ENCODE results near the gene HBA2. TPM values are rescaled to one million over a fixed set of nuclear protein-coding genes. Genes with fewer than 3 reads are reported as not detected.
"Not testable (repeated sequence)": the region's sequence is repeated elsewhere in the genome, so short reads cannot be mapped to it uniquely, and the experiment has no call there.

The HBA2 gene
- total RNA-seq, 1 experiment from 2014 or later: not detected

DNA sequence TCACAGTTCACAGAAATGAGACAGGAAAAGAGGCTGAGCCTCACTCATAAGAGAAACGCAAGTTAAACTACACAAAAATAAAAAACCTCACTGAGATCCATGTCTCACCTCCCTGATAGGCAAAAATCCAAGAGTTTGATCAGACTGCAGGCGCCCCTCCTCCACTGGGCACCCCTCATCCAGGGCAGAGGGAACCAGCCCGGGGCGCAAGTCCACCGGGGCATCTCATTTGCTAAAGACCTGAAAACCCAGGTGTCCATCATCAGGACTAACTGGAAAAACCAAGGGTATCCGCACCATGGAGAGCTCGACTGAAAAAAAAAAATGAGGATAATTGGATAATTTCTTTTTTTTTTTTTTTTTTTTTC is 17.7 kb upstream of the HBA2 start:
- no peak for DNase-seq (ENCODE audit: low spot score)

DNA sequence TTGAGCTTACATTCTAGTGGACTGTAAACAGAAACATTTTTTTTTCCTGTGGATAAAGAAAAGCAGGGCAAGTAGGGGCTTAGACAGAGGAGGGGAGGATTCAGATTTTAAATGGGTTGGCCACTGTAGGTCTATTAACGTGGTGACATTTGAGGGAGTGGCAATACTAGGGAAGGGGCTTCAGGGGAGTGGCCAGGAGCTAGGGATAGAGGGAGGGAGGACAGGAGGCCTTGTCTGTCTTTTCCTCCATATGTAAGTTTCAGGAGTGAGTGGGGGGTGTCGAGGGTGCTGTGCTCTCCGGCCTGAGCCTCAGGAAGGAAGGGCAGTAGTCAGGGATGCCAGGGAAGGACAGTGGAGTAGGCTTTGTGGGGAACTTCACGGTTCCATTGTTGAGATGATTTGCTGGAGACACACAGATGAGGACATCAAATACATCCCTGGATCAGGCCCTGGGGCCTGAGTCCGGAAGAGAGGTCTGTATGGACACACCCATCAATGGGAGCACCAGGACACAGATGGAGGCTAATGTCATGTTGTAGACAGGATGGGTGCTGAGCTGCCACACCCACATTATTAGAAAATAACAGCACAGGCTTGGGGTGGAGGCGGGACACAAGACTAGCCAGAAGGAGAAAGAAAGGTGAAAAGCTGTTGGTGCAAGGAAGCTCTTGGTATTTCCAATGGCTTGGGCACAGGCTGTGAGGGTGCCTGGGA is 13.4 kb upstream of the HBA2 start:
- DNase-seq (ENCODE audit: low spot score): no peak

DNA sequence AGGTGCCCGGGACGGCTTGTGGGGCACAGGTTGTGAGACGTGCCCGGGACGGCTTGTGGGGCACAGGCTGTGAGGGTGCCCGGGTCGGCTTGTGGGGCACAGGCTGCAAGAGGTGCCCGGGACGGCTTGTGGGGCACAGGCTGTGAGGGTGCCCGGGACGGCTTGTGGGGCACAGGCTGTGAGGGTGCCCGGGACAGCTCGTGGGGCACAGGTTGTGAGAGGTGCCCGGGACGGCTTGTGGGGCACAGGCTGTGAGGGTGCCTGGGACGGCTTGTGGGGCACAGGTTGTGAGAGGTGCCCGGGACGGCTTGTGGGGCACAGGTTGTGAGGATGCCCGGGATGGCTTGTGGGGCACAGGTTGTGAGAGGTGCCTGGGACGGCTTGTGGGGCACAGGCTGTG is 12.4 kb upstream of the HBA2 start:
- DNase-seq (ENCODE audit: low spot score): not testable (repeated sequence)

DNA sequence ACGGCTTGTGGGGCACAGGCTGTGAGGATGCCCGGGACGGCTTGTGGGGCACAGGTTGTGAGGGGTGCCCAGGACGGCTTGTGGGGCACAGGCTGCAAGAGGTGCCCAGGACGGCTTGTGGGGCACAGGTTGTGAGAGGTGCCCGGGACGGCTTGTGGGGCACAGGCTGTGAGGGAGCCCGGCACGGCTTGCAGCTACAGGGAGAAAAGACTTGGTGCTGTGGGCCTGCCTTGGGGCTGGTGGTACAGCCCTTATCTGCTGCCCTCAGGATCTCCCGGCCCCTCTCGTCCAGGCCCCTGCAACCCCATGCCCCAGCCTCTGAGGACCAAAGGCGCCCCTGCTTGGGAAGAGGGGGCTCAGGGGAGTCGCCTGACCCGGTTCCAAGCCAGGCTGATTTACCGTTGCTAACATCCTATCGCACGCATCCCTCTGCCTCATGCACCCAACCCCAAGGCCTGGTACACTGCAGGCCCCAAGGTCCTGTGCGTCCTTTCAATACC is 11.9 kb upstream of the HBA2 start:
- DNase-seq (ENCODE audit: low spot score): no peak

DNA sequence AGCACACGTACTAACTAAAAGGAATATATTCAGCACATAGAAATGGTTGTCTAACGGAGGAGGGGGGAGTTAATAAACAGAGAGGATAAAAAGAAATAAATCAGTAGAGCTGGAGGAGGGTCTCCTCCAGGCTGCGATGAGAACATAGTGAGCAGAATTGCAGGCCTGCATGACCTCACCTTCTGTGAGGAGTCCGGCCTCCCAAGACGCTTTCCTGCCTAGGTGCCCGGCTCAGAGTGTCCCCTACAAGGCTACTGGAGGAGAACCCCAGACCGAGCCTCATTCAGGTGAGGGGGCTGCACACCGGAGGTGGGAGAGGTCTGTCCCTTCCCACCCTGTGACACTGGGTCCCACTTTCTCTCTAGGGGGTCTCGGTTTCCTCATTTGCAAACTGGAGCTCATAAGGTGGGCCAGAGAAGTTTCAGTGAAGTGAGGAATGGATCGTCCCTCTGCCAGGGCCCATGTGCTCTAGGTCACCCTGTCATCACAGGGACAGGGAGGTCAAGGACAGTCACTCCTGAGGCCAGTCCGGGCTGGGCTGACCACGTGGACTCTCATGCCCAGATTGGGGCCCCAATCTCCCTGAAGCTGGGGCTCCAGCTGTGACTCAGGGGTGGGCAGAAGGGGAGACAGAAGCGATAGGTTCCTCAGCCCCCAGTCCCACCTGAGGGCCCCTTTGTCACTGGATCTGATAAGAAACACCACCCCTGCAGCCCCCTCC is 10.2 kb upstream of the HBA2 start:
- no peak for DNase-seq (ENCODE audit: low spot score)

DNA sequence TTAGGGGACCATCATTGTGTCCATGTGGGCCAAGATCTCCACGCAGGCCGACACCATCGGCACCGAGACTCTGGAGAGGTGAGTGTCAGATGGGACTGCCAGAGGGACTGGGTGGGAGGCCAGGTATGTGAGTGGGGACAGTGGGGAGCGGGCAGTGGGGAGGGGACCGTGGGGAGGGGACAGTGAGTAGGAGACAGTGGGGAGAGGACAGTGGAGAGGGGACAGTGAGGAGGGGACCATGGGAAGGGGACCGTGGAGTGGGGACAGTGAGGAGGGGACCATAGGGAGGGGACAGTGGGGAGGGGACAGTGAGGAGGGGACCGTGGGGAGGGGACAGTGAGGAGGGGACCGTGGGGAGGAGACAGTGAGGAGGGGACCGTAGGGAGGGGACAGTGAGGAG is 9.5 kb upstream of the HBA2 start:
- not testable (repeated sequence) for DNase-seq (ENCODE audit: low spot score)

DNA sequence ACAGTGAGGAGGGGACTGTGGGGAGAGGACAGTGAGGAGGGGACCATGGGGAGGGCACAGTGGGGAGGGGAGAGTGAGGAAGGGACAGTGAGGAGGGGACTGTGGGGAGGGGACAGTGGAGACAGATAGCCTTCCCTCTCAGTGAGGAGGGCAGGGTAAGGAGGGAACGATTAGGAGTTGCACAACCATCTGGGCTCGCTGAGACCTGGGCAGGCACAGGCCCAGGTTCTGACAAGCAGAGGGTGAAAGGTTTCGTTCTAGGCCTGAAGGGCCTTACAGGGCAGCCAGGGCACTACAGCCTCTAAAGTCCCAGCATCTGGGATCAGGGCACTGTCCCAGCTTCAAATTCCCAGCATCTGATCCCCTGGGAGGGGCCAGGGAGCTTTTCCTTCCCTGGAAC is 9.0 kb upstream of the HBA2 start:
- DNase-seq (ENCODE audit: low spot score): not testable (repeated sequence)

DNA sequence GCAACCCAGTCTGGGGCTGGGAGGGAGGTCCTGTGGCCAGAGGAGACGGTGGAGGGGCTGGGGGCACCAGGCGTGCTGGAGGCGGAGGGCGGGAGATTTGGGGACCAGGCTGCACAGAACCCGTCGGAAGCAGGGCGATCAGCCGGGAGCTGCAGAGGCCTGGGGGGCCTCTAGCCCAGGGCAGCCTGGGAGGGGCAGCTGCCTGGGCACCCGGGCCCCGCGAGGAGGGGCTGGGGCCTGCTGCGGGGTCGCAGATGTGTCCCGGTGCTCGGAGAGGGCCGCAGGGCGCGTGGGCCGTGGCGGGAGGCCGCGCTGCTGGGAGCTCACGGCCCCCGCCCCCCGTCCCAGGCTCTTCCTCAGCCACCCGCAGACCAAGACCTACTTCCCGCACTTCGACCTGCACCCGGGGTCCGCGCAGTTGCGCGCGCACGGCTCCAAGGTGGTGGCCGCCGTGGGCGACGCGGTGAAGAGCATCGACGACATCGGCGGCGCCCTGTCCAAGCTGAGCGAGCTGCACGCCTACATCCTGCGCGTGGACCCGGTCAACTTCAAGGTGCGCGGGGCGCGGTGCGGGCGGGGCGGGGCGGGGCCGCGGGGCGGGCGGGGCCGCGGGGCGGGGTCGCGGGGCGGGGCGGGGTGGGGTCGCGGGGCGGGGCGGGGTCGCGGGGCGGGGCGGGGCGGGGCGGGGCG is 8.4 kb upstream of the HBA2 start:
- not testable (repeated sequence) for DNase-seq (ENCODE audit: low spot score)

DNA sequence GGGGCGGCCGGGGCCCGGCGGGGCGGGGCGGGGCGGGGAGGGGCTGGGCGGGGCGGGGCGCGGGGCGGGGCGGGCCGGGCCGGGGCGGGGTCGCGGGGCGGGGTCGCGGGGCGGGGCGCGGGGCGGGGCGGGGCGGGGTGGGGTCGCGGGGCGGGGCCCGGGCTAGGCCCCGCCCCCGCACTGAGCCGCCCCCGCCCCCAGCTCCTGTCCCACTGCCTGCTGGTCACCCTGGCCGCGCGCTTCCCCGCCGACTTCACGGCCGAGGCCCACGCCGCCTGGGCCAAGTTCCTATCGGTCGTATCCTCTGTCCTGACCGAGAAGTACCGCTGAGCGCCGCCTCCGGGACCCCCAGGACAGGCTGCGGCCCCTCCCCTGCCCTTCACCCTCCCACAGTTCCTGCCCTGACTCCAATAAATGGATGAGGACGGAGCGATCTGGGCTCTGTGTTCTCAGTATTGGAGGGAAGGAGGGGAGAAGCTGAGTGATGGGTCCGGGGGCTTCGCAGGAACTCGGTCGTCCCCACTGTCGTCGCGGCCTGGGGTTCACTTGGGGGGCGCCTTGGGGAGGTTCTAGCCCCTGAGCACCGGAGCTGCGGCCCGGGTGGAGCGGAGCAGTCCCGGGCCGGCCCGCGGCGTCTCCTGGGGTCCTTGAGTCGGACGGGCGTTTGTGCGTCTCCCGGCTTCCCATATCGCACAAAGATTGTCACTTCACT is 7.7 kb upstream of the HBA2 start:
- no peak for DNase-seq (ENCODE audit: low spot score)

DNA sequence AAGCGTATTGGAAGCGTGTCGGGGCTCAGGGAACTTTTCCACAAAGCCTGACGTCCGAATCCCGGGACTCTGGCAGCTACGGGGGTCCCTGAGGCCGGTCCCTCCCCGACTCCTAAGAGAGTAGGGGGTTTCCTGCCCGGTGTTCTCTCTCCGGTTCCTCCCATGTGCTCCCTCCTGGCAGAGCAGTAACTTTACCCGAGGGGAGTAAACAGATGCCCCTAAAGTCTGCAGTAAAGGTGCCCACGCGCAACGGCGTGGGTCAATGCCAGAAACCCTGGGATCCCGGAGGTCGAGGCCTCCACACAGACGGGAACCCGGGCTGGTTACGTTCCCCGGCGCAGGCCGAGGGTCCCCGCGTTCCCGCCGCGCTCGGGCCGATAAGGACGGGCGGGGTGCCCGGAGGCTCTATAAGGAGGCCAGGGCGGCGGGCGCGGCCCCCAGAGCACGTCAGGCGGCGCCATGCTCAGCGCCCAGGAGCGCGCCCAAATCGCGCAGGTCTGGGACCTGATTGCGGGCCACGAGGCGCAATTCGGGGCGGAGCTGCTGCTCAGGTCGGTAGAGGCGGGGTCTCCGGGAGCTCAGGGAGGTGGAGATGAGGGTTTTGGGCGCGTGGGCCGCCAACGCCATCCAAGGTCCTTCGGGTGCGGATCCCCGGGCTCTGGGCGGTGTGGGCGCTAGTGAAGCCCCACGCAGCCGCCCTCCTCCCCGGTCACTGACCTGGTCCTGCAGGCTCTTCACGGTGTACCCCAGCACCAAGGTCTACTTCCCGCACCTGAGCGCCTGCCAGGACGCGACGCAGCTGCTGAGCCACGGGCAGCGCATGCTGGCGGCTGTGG is 6.9 kb upstream of the HBA2 start, which contains the start of gene HBM:
TSS of gene HBM (plus strand) at position 440 of the 836 bp plus-strand sequence. CDS start at position 460, 20 bp downstream.
- no peak for DNase-seq (ENCODE audit: low spot score)

DNA sequence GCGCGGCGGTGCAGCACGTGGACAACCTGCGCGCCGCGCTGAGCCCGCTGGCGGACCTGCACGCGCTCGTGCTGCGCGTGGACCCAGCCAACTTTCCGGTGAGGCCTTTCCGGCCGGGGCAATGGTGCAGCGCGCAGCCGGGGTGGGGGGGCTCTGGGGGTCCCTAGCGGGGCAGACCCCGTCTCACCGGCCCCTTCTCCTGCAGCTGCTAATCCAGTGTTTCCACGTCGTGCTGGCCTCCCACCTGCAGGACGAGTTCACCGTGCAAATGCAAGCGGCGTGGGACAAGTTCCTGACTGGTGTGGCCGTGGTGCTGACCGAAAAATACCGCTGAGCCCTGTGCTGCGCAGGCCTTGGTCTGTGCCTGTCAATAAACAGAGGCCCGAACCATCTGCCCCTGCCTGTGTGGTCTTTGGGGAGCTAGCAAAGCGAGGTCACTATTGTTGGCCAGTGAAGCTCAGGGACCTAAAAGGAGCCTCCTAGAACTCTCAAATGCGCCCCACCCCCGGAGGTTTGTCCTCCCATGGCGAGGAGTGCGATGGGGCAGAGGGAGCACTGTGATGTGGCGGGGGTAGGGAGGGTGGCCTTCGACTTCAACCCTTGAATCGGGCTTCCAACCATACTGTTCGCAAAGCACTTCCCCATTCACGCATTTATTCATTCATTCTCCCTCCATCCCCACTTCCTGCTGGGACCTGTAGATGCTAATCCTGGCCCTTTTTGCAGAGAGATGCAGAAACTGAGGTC is 6.1 kb upstream of the HBA2 start:
- no peak for DNase-seq (ENCODE audit: low spot score)

DNA sequence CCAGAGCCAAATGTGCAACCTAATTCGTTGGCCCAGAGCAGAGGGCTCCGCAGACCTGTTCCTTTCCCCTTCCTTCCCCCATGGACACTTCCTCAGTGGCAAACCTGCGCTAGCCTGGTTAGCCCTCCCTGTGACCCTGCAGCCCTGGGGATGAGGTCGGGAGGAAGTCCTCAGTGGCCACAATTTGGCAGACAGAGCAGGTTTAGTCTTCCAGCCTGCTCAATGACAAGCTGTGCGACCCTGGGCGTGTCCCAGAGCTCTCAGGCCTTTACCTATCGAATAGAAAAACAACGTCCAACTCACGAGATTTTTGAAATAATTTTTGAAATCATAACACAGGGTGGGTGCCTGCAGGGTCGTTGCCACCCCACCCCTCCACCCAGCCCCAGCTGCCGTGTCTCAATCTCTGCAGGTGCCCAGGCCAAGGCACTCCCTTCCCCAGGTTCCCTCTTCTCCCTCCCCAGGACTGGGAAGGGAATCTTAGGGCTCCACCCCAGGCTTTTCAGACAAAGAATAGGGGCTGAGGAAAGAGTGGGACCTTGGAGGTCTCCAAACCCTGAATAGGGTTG is 5.5 kb upstream of the HBA2 start:
- no peak for DNase-seq (ENCODE audit: low spot score)

DNA sequence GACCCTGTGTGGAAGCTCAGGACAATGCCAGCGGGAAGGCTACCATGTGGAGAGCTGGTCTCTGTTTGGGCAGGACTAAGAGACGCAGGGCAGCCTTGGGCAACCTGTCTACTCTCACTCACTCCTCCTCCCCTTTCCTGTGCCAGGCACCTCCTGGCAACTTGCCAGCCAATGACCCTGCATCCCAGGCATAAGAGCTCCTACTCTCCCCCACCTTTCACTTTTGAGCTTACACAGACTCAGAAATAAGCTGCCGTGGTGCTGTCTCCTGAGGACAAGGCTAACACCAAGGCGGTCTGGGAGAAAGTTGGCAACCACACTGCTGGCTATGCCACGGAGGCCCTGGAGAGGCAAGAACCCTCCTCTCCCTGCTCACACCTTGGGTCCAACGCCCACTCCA is 4.3 kb upstream of the HBA2 start:
- DNase-seq (ENCODE audit: low spot score): no peak

DNA sequence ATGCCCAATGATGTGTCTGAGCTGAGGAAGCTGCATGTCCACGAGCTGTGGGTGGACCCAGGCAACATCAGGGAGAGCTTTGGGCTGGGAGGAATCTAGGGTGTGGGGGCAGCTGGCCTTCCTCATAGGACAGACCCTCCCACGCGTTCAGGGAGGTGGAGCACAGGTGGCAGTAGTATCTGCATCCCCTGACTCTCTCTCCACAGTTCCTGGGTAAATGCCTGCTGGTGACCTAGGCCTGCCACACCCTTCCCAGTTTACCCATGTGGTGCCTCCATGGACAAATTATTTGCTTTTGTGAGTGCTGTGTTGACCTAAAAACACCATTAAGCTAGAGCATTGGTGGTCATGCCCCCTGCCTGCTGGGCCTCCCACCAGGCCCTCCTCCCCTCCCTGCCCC is 3.7 kb upstream of the HBA2 start:
- DNase-seq (ENCODE audit: low spot score): no peak

DNA sequence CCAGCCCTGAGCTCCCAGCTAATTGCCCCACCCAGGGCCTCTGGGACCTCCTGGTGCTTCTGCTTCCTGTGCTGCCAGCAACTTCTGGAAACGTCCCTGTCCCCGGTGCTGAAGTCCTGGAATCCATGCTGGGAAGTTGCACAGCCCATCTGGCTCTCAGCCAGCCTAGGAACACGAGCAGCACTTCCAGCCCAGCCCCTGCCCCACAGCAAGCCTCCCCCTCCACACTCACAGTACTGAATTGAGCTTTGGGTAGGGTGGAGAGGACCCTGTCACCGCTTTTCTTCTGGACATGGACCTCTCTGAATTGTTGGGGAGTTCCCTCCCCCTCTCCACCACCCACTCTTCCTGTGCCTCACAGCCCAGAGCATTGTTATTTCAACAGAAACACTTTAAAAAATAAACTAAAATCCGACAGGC is 2.6 kb upstream of the HBA2 start:
- peak; percentile 49 for DNase-seq (ENCODE audit: low spot score)

DNA sequence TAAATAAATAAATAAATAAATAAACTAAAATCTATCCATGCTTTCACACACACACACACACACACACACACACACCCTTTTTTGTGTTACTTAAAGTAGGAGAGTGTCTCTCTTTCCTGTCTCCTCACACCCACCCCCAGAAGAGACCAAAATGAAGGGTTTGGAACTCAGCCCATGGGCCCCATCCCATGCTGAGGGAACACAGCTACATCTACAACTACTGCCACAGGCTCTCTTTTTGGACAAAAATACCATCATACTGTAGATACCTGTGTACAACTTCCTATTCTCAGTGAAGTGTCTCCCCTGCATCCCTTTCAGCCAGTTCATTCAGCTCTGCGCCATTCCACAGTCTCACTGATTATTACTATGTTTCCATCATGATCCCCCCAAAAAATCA is 1.9 kb upstream of the HBA2 start:
- no peak for DNase-seq (ENCODE audit: low spot score)

DNA sequence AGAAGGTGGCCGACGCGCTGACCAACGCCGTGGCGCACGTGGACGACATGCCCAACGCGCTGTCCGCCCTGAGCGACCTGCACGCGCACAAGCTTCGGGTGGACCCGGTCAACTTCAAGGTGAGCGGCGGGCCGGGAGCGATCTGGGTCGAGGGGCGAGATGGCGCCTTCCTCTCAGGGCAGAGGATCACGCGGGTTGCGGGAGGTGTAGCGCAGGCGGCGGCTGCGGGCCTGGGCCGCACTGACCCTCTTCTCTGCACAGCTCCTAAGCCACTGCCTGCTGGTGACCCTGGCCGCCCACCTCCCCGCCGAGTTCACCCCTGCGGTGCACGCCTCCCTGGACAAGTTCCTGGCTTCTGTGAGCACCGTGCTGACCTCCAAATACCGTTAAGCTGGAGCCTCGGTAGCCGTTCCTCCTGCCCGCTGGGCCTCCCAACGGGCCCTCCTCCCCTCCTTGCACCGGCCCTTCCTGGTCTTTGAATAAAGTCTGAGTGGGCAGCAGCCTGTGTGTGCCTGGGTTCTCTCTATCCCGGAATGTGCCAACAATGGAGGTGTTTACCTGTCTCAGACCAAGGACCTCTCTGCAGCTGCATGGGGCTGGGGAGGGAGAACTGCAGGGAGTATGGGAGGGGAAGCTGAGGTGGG is 657 bp downstream of the HBA2 start:
- DNase-seq (ENCODE audit: low spot score): not testable (repeated sequence)

DNA sequence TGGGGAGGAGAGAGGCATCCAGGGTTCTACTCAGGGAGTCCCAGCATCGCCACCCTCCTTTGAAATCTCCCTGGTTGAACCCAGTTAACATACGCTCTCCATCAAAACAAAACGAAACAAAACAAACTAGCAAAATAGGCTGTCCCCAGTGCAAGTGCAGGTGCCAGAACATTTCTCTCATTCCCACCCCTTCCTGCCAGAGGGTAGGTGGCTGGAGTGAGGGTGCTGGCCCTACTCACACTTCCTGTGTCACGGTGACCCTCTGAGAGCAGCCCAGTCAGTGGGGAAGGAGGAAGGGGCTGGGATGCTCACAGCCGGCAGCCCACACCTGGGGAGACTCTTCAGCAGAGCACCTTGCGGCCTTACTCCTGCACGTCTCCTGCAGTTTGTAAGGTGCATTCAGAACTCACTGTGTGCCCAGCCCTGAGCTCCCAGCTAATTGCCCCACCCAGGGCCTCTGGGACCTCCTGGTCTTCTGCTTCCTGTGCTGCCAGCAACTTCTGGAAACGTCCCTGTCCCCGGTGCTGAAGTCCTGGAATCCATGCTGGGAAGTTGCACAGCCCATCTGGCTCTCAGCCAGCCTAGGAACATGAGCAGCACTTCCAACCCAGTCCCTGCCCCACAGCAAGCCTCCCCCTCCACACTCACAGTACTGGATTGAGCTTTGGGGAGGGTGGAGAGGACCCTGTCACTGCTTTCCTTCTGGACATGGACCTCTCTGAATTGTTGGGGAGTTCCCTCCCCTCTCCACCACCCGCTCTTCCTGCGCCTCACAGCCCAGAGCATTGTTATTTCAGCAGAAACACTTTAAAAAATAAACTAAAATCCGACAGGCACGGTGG is 1.5 kb downstream of the HBA2 start:
- not testable (repeated sequence) for DNase-seq (ENCODE audit: low spot score)

All from A172 (cell line).